H1 (cell line): ENCODE results near the gene AGPAT4. TPM values are rescaled to one million over a fixed set of nuclear protein-coding genes. Genes with fewer than 3 reads are reported as not detected.

Experiments used
- PHF8 ChIP-seq: fragments of 200-600 bp; sonication (generic); conservative IDR thresholded peaks from 2 replicates; pipeline ENCODE4 v1.7.1; 2012; ENCODE audit warnings: low read depth, mild to moderate bottlenecking, inconsistent platforms, low read length, moderate library complexity
- polyA plus RNA-seq, 7 experiments: library from polyadenylated mRNA; depleted of rRNA in 3 of 7; stranded (reverse) in 5 of 7; unstranded in 2 of 7; fragments of >200 nt in 5 of 7; fragments of 200-250 nt in 2 of 7; gene quantifications; 1 replicate in 5 of 7; 2 replicates in 1 of 7; 4 replicates in 1 of 7; pipeline versions ENCODE4 v1.2.1 to v1.2.3, GENCODE V29; 2011 to 2013; ENCODE audit warnings: missing spikeins in 2 of 7, mixed read lengths in 2 of 7
- total RNA-seq: library from RNA; stranded (reverse); fragmentation: NEBNext Ultra II Directional; extraction: Animal tissue kit (Norgen Biotek cat#: 25700); gene quantifications from 2 replicates; pipeline ENCODE4 v1.2.1, GENCODE V29; 2021

AGPAT4 gene
- total and polyA plus RNA-seq, 2 of the 8 experiments (the other 6 are each of a cell fraction or from before 2014, with no cell fraction given), result 13.5 to 23.8 TPM

- no peak for TF ChIP-seq PHF8
Observed at GRCh38 chr6:161228096-161228495, 45.8 kb downstream of the AGPAT4 start (continued).
